ENCODE results near the gene ZNF436. TPM values are rescaled to one million over a fixed set of nuclear protein-coding genes. Genes with fewer than 3 reads are reported as not detected.

ZNF436 gene
- total and polyA plus RNA-seq, 9 of the 15 experiments (the other 6 are each of a cell fraction or from before 2014, with no cell fraction given) = 2.1 to 11.3 (median 6.8) TPM

- TF ChIP-seq TSC22D4 (tag; IDR thresholded peaks at IDR 0.05) (no peak), THRB (CRISPR knock-in tag; conservative IDR thresholded peaks at IDR 0.05) (no peak), POLR3G (IDR thresholded peaks at IDR 0.05; ENCODE audit: extremely low read depth, insufficient read length, insufficient replicate concordance) (no peak), PHB2 (IDR thresholded peaks at IDR 0.05; ENCODE audit: low read depth) (no peak), HMGXB4 (CRISPR knock-in tag; IDR thresholded peaks at IDR 0.05) (no peak), ETV5 (CRISPR knock-in tag; IDR thresholded peaks at IDR 0.05; ENCODE audit: low read depth) (no peak), SAP30 (IDR thresholded peaks at IDR 0.05; ENCODE audit: borderline replicate concordance, insufficient read depth, low read depth, low read length, poor library complexity, severe bottlenecking) (no peak), CBFA2T3 (IDR thresholded peaks at IDR 0.05) (peak; percentile 72), E2F4 (CRISPR knock-in tag; IDR thresholded peaks at IDR 0.05; ENCODE audit: low read depth) (no peak), SMARCC2 (IDR thresholded peaks at IDR 0.05; ENCODE audit: low read depth) (no peak), ZNF518B (CRISPR knock-in tag; IDR thresholded peaks at IDR 0.05) (no peak), BRD9 (IDR thresholded peaks at IDR 0.05; ENCODE audit: low read depth, partially characterized antibody) (no peak), POLR2A (conservative IDR thresholded peaks at IDR 0.05) (no peak), SMARCB1 (IDR thresholded peaks at IDR 0.05; ENCODE audit: insufficient read length, low read depth) (no peak), RHOXF2B (CRISPR knock-in tag; conservative IDR thresholded peaks at IDR 0.05) (no peak), ZNF197 (CRISPR knock-in tag; IDR thresholded peaks at IDR 0.05; ENCODE audit: low read depth) (no peak), ZSCAN29 (IDR thresholded peaks at IDR 0.05) (no peak), GTF2E2 (tag; IDR thresholded peaks at IDR 0.05) (no peak), CHD4 (IDR thresholded peaks at IDR 0.05; ENCODE audit: insufficient read depth, insufficient replicate concordance, low read depth, low read length, poor library complexity, severe bottlenecking) (no peak), HMG20A (CRISPR knock-in tag; conservative IDR thresholded peaks at IDR 0.05) (no peak), PYGO2 (tag; IDR thresholded peaks at IDR 0.05) (no peak), SRSF3 (IDR thresholded peaks at IDR 0.05; ENCODE audit: insufficient read depth, low read length) (no peak)
Observed at GRCh38 chr1:23417570-23417969, 47.9 kb upstream of the ZNF436 start (continued).
